Esophagus squamous epithelium (tissue), 4 donors: ENCODE results near the gene ZNF628.

Experiments
- POLR2A ChIP-seq, 4 donors: fragments of 450-650 bp; IDR thresholded peaks; one replicate each; pipeline ENCODE4 v1.6.1; 2017; ENCODE audit warnings: antibody characterized with exemption in 4 of 4, mild to moderate bottlenecking in 4 of 4, moderate library complexity in 3 of 4
- TF ChIP-seq, protein P1 (sequence below), 6 experiments: fragments of 450-650 bp in 4 of 6; fragments of 200-600 bp in 2 of 6; sonication (generic) in 2 of 6; IDR thresholded peaks; one replicate each; pipeline ENCODE4 v1.5.1; 2016 to 2019; ENCODE audit warnings: antibody characterized with exemption in 6 of 6, mild to moderate bottlenecking in 4 of 6, moderate library complexity in 4 of 6

DNA sequence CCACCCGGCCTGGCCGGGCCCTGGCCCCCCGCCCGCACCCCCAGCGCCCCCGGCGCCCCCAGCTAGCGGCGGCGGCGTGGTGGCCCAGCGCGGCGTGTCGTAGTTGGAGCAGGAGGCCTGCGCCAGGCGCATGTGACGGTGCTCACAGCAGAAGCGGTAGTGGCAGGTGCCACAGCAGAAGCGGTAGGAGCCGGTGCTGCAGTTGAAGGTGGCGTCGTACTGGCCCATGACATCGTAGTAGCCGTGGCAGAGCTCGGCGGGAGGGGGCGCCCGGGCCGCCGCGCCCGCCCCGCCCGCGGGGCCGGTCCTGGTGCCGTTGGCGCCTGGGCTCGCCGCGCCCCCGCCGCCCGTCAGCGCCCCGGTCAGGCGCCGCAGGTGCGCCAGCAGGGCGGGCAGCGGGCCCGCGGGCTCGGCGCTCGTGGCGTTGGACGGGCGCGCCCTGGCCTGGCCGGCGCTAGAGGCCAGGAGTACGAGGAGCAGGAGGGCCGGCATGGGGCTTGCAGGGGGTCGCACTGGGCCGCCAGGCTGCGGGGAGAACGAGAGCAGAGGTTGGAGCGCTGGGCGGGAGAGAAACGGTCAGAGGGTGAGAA, 34.0 kb upstream of the ZNF628 start:
- TF ChIP-seq, protein P1, sequence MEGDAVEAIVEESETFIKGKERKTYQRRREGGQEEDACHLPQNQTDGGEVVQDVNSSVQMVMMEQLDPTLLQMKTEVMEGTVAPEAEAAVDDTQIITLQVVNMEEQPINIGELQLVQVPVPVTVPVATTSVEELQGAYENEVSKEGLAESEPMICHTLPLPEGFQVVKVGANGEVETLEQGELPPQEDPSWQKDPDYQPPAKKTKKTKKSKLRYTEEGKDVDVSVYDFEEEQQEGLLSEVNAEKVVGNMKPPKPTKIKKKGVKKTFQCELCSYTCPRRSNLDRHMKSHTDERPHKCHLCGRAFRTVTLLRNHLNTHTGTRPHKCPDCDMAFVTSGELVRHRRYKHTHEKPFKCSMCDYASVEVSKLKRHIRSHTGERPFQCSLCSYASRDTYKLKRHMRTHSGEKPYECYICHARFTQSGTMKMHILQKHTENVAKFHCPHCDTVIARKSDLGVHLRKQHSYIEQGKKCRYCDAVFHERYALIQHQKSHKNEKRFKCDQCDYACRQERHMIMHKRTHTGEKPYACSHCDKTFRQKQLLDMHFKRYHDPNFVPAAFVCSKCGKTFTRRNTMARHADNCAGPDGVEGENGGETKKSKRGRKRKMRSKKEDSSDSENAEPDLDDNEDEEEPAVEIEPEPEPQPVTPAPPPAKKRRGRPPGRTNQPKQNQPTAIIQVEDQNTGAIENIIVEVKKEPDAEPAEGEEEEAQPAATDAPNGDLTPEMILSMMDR (IDR thresholded peaks at IDR 0.05), result no peak
- TF ChIP-seq POLR2A (IDR thresholded peaks at IDR 0.05), result no peak
